Ovary (tissue), 9 donors: Measurements from ENCODE around the gene KIAA1217. TPM values are rescaled to one million over a fixed set of nuclear protein-coding genes. Genes with fewer than 3 reads are reported as not detected.

ENCODE experiments used
- DNase-seq, 5 donors: peaks; one replicate each; pipeline ENCODE4 v3.0.0-alpha.2; 2019 to 2020
- H3K27ac ChIP-seq, 2 donors: fragments of 200-600 bp; one replicate each; pipeline versions ENCODE4 v1.5.1 to v1.8.0; 2019 to 2022
- H3K27me3 ChIP-seq: fragments of 200-600 bp; one replicate; pipeline ENCODE4 v1.8.0; 2022
- H3K36me3 ChIP-seq: fragments of 200-600 bp; sonication (generic); one replicate; pipeline ENCODE4 v1.5.1; 2019
- H3K4me1 ChIP-seq: one replicate; pipeline ENCODE4 v1.8.1; 2013; ENCODE audit warnings: mild to moderate bottlenecking, moderate library complexity; ENCODE audit not compliant: insufficient read depth
- H3K4me3 ChIP-seq: fragments of 200-600 bp; sonication (generic); one replicate; pipeline ENCODE4 v1.5.1; 2017
- H3K9me3 ChIP-seq, 2 donors: fragments of 200-600 bp in 1 of 2; sonication (generic) in 1 of 2; one replicate each; pipeline versions ENCODE4 v1.5.1 to v1.8.1; 2013 to 2019; ENCODE audit warnings: mild to moderate bottlenecking in 1 of 2, moderate library complexity in 1 of 2
- EP300 ChIP-seq: sonication (generic); formaldehyde crosslinking; IDR thresholded peaks from one replicate; pipeline ENCODE4 v1.6.1; 2017; ENCODE audit warnings: antibody characterized with exemption
- POLR2A ChIP-seq: fragments of 450-650 bp; IDR thresholded peaks from one replicate; pipeline ENCODE4 v1.6.1; 2017; ENCODE audit warnings: antibody characterized with exemption, mild to moderate bottlenecking, moderate library complexity
- WGBS, 3 donors: extraction: QIAGEN DNeasy Blood & Tissue Kit in 1 of 3; methylation state at CpG; one replicate each; pipeline versions ENCODE4 v1.1.5 to v1.1.7; 2013 to 2017; 5-methylcytosine and 5-hydroxymethylcytosine counted together
- intact Hi-C, 4 donors: fragments of 100-400 bp; cut with DNase I; formaldehyde crosslinking; loops; one replicate each; pipeline versions ENCODE4 v1.11.0 to v1.15.1; 2022 to 2023
- microRNA counts: library from miRNA; unstranded; fragments of <30 nt; microRNA quantifications from one replicate; lab custom pipeline; 2016
- microRNA-seq, 3 donors: library from miRNA; unstranded; fragments of <30 nt; microRNA quantifications; one replicate each; pipeline versions ENCODE4 to v1.2.0, GENCODE V29; 2019 to 2020
- polyA plus RNA-seq, 2 donors: library from polyadenylated mRNA; stranded (reverse); fragments of 200-250 nt in 1 of 2; fragments of 350-450 nt in 1 of 2; fragmentation: Illumina TruSeq in 1 of 2; extraction: RNeasy Lipid Tissue Mini Kit (QIAGEN cat#74804) in 1 of 2; gene quantifications; one replicate each; pipeline ENCODE4 v1.2.3, GENCODE V29; 2013 to 2014
- small RNA-seq: library from RNA; depleted of rRNA; stranded (forward); fragments of <200 nt; gene quantifications from one replicate; pipeline ENCODE3, GENCODE V24; 2016
- total RNA-seq, 7 donors: library from RNA; depleted of rRNA in 2 of 7; stranded (reverse); fragments of >200 nt in 2 of 7; fragmentation: NEBNext Ultra II Directional in 3 of 7; extraction: Animal tissue kit (Norgen Biotek cat#: 25700) in 3 of 7; gene quantifications; one replicate each; pipeline versions ENCODE4 v1.1.0 to v1.2.4, GENCODE V29; 2016 to 2023
- TF ChIP-seq, protein P1 (sequence below), 3 donors: fragments of 450-650 bp in 2 of 3; fragments of 200-600 bp in 1 of 3; IDR thresholded peaks; one replicate each; pipeline versions ENCODE4 v1.5.1 to v1.8.0; 2016 to 2022; ENCODE audit warnings: antibody characterized with exemption in 3 of 3, mild to moderate bottlenecking in 1 of 3
- donor health status: DM: no; HTN: no; CAD: no; lungs with moderate emphysema.
- donor health status: DM: no; HTN: no; CAD: no.
- donor health status: Bipolar disorder and iron deficiency.
- donor health status: DM: yes; HTN: yes; CAD: no.
- donor health status: DM: no; HTN: no; CAD: no.
- donor health status: DM: yes; HTN: yes; CAD: no.

KIAA1217 gene
- total and polyA plus RNA-seq, 9 donors, result 7.2 to 47.1 (median 23.0) TPM

GRCh38 chr10:24589265-24589664 is 380.3 kb downstream of the KIAA1217 start:
- 83 to 90% (median 89%) methylated on average over 2 of the region's 2 CpGs for WGBS, 3 donors
- no peak overlapping the region for H3K4me3 ChIP-seq
- intact Hi-C loops, result no loop called here
- H3K4me1 ChIP-seq, result no peaks in the 10 kb centered on the region
- no peak overlapping the region for H3K27ac ChIP-seq
- no peaks in the 10 kb centered on the region for H3K27me3 ChIP-seq
- H3K9me3 ChIP-seq, result no peaks in the 10 kb centered on the region
- DNase-seq, result no peak
- TF ChIP-seq EP300 (no peak), POLR2A (no peak)
- TF ChIP-seq, protein P1, sequence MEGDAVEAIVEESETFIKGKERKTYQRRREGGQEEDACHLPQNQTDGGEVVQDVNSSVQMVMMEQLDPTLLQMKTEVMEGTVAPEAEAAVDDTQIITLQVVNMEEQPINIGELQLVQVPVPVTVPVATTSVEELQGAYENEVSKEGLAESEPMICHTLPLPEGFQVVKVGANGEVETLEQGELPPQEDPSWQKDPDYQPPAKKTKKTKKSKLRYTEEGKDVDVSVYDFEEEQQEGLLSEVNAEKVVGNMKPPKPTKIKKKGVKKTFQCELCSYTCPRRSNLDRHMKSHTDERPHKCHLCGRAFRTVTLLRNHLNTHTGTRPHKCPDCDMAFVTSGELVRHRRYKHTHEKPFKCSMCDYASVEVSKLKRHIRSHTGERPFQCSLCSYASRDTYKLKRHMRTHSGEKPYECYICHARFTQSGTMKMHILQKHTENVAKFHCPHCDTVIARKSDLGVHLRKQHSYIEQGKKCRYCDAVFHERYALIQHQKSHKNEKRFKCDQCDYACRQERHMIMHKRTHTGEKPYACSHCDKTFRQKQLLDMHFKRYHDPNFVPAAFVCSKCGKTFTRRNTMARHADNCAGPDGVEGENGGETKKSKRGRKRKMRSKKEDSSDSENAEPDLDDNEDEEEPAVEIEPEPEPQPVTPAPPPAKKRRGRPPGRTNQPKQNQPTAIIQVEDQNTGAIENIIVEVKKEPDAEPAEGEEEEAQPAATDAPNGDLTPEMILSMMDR (IDR thresholded peaks at IDR 0.05), result no peak
- no peaks in the 10 kb centered on the region for H3K36me3 ChIP-seq

- TF ChIP-seq, protein P1 (IDR thresholded peaks at IDR 0.05), result no peak
- TF ChIP-seq POLR2A (no peak), EP300 (no peak)
- Histone ChIP-seq H3K27me3 (no peaks in the 10 kb centered on the region), H3K27ac (no peak overlapping the region), H3K4me1 (no peaks in the 10 kb centered on the region), H3K4me3 (no peak overlapping the region), H3K36me3 (no peaks in the 10 kb centered on the region), H3K9me3 (no peaks in the 10 kb centered on the region)
- DNase-seq, result no peak
- intact Hi-C loops, result no loop called here
These were observed 381.9 kb downstream of the KIAA1217 start for GRCh38 chr10:24590697-24591457.

DNA sequence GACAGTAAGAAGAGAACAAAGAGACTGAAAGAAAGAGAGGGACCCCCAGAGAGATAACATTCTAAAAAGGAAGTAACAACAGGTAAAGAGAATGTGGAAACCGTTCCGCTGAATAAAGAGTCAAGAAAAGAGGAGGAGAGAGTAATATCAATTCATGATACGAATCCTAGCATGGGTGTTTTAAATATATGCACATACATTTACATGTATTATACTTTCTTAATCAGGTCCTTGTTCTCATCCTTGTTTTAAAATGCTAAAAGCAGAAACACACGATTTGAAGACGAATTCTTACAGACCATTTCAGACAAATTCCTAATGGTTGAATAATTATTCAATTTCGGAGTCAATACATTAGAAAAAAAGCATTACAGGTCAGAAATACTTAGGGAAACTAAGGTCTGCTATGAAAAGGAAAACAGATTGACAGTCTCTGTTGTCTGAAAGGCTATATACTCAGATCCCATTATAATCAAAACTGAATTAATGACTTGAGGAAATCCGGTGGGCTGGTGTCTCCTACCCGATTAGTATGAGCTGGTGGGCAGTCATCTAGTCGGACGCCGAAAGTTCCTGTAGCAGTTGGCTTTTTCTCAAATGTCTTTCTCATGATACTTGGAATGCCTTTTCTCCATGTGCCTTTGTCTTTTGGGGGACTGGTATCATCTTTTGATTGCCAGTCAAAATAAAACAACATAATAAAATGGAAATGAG is 387.4 kb downstream of the KIAA1217 start:
- TF ChIP-seq POLR2A, result no peak
- no peak for TF ChIP-seq EP300
- TF ChIP-seq, protein P1 (IDR thresholded peaks at IDR 0.05), result no peak
- intact Hi-C loops, result no loop called here
- 94 to 97% (median 96%) methylated on average over 11 of the region's 11 CpGs for WGBS, 3 donors
- Histone ChIP-seq H3K36me3 (no peaks in the 10 kb centered on the region), H3K4me3 (no peak overlapping the region), H3K27ac (no peak overlapping the region), H3K4me1 (no peaks in the 10 kb centered on the region), H3K9me3 (no peaks in the 10 kb centered on the region), H3K27me3 (no peaks in the 10 kb centered on the region)
- no peak for DNase-seq

GRCh38 chr10:24597426-24597825 is 388.5 kb downstream of the KIAA1217 start:
- no peaks in the 10 kb centered on the region for H3K36me3 ChIP-seq
- intact Hi-C loops, result no loop called here
- no peaks in the 10 kb centered on the region for H3K9me3 ChIP-seq
- no peaks in the 10 kb centered on the region for H3K27me3 ChIP-seq
- no peak for DNase-seq
- no peak overlapping the region for H3K4me3 ChIP-seq
- no peak overlapping the region for H3K27ac ChIP-seq
- no peaks in the 10 kb centered on the region for H3K4me1 ChIP-seq
- WGBS, 3 donors, result 92 to 96% (median 94%) methylated on average over 7 of the region's 7 CpGs
- TF ChIP-seq POLR2A, result no peak
- TF ChIP-seq, protein P1 (IDR thresholded peaks at IDR 0.05), result no peak
- TF ChIP-seq EP300, result no peak

MicroRNAs within 50 kb of the gene (microRNA counts, 767-probe panel; counts per million panel counts)
- microRNA hsa-miR-603 (lab: Ali Mortazavi, UCI), result 530 counts per million, percentile 78 among the panel's probes with 10 or more counts

Small RNA genes lying within 50 kb of the gene (microRNA-seq; reads per million reads assigned to microRNA genes)
- 0 reads per million in 3 donors for gene MIR603

Small RNA genes lying within 50 kb of the gene (small RNA-seq; reads per million reads assigned to genes)
- gene AC063961.1 (not detected), gene MIR603 (not detected)
